NB4 (cell line): ENCODE data around the gene IFI6.
"Not testable (repeated sequence)": the region's sequence is repeated elsewhere in the genome, so short reads cannot be mapped to it uniquely, and the experiment has no call there.

ENCODE experiments used
- DNase-seq: peaks from one replicate; pipeline ENCODE4 v3.0.0; 2010; ENCODE audit warnings: low read depth
- H3K4me3 ChIP-seq: one replicate; pipeline ENCODE4 v1.5.1; 2011; ENCODE audit warnings: mild to moderate bottlenecking, low read depth, low read length, moderate library complexity
- MAX ChIP-seq: IDR thresholded peaks from 2 replicates; pipeline ENCODE4 v1.6.1; 2011; ENCODE audit warnings: low read depth, low read length
- MYC ChIP-seq: IDR thresholded peaks from 2 replicates; pipeline ENCODE4 v1.6.1; 2011; ENCODE audit warnings: low read depth, low read length
- POLR2A ChIP-seq: IDR thresholded peaks from 2 replicates; pipeline ENCODE4 v1.6.1; 2011; ENCODE audit warnings: mild to moderate bottlenecking; ENCODE audit not compliant: insufficient read length; ENCODE audit errors: extremely low read depth
- TF ChIP-seq, protein P1 (sequence below): IDR thresholded peaks from one replicate; pipeline ENCODE4 v1.5.1; 2012; ENCODE audit warnings: low read depth, low read length

The IFI6 gene

GRCh38 chr1:27710574-27710973 lies 38.6 kb upstream of the IFI6 start:
- DNase-seq = no peak
- TF ChIP-seq MAX (no peak), POLR2A (no peak), MYC (no peak)
- TF ChIP-seq, protein P1, sequence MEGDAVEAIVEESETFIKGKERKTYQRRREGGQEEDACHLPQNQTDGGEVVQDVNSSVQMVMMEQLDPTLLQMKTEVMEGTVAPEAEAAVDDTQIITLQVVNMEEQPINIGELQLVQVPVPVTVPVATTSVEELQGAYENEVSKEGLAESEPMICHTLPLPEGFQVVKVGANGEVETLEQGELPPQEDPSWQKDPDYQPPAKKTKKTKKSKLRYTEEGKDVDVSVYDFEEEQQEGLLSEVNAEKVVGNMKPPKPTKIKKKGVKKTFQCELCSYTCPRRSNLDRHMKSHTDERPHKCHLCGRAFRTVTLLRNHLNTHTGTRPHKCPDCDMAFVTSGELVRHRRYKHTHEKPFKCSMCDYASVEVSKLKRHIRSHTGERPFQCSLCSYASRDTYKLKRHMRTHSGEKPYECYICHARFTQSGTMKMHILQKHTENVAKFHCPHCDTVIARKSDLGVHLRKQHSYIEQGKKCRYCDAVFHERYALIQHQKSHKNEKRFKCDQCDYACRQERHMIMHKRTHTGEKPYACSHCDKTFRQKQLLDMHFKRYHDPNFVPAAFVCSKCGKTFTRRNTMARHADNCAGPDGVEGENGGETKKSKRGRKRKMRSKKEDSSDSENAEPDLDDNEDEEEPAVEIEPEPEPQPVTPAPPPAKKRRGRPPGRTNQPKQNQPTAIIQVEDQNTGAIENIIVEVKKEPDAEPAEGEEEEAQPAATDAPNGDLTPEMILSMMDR = no peak
- H3K4me3 ChIP-seq = no peak overlapping the region

- no peak overlapping the region for H3K4me3 ChIP-seq
- TF ChIP-seq MAX = no peak
- TF ChIP-seq POLR2A = no peak
- TF ChIP-seq, protein P1 = no peak
- no peak for TF ChIP-seq MYC
- no peak for DNase-seq
Observed at GRCh38 chr1:27705545-27705944, 33.6 kb upstream of the IFI6 start.

DNA sequence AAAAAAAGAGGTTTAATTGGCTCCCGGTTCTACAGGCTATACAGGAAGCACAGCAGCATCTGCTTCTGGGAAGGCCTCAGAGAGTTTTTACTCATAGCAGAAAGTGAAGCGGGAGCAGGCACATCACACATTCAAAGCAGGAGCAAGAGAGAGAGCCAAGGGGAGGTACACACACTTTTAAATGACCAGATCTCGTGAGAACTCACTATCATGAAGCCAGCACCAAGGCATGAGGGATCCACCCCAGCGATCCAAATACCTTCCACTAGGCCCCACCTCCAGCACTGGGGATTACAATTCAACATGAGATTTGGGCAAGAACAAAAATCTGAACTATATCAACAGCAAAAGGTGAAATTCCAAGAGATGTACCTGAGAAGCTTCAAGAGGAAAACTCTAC lies 33.0 kb upstream of the IFI6 start:
- no peak for DNase-seq
- TF ChIP-seq MAX = no peak
- TF ChIP-seq, protein P1 = no peak
- TF ChIP-seq MYC = no peak
- TF ChIP-seq POLR2A = no peak
- H3K4me3 ChIP-seq = no peak overlapping the region

GRCh38 chr1:27696835-27697234 lies 24.8 kb upstream of the IFI6 start:
- DNase-seq = not testable (repeated sequence)

DNA sequence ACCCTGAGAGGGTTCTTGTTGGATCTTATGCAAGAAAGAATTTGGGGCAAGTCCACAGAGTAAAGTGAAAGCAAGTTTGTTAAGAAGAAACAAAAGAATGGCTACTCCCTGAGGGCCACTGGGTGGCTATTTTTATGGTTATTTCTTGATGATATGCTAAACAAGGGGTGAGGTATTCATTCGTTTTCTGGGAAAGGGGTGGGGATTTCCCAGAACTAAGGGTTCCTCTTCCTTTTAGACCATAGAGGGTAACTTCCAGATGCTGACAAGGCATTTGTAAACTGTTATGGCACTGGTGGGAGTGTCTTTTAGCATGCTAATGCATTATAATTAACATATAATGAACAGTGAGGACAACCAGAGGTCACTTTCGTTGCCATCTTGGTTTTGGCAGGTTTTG lies 18.2 kb upstream of the IFI6 start:
- TF ChIP-seq, protein P1 = no peak
- TF ChIP-seq MYC = no peak
- TF ChIP-seq POLR2A = no peak
- no peak for TF ChIP-seq MAX
- H3K4me3 ChIP-seq = no peak overlapping the region
- no peak for DNase-seq

More at GRCh38 chr1:27696835-27697234, 24.8 kb upstream of the IFI6 start:
- H3K4me3 ChIP-seq = not testable (repeated sequence)

DNA sequence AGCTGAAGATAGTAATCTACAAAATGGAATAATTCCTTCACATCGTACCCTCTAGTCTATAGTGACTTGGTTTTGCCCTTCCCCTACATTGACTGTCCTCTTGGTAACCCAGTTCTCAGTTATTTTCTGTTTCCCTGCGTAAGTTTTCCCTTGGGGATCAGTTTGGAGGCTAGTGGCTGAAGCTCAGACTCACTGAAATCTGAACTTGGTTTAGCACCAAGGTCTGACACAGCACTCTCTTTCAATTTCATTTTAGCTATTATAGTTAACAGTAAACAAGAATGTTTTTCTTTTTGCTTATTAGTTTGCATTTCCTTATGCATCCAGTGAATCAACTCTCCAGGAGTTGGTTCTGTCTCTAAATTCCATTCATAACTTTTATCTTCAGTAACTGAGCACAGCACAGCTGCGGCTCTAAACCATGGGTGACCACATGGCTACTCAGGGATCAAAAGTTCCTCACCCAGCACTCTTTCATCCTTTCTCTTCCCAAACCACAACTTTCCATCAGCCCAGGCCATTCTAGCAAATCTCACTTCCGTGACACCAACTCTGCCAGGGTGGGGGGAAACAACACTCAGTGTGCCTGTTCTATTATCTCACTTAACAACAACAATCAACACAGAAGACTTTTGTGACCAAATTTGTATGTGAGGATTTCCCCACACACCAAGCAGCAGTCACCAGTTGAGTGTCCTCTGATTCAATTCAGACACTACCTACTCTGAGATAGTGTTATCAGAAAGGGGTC lies 17.6 kb upstream of the IFI6 start:
- H3K4me3 ChIP-seq = no peak overlapping the region
- no peak for DNase-seq
- TF ChIP-seq, protein P1 = no peak
- TF ChIP-seq MAX (no peak), POLR2A (no peak), MYC (no peak)
